ENCODE measurements around the gene C9orf153. TPM values are rescaled to one million over a fixed set of nuclear protein-coding genes. Genes with fewer than 3 reads are reported as not detected.
"Not testable (repeated sequence)": the region's sequence is repeated elsewhere in the genome, so short reads cannot be mapped to it uniquely, and the experiment has no call there.

The C9orf153 gene
- total RNA-seq, 4 donors from 2014 or later = 0.66 to 2.9 (median 1.2) TPM

- WGBS, 2 donors = 94 to 100% methylated on average over 2 of the region's 2 CpGs
- no peaks in the 10 kb centered on the region for H3K27me3 ChIP-seq
- no peak overlapping the region for H3K27ac ChIP-seq
- H3K9me3 ChIP-seq = no peaks in the 10 kb centered on the region
- no peaks in the 10 kb centered on the region for H3K4me1 ChIP-seq
- no peak for TF ChIP-seq EP300 (IDR thresholded peaks at IDR 0.05)
- no peak for TF ChIP-seq CTCF (IDR thresholded peaks at IDR 0.05)
- no peak for TF ChIP-seq POLR2A (IDR thresholded peaks at IDR 0.05)
- DNase-seq (ENCODE audit: low spot score in 2 of 2) = no peak
- peaks cover 3 to 87% (median 10%) of the 10 kb centered on the region in 3 donors for H3K36me3 ChIP-seq
- H3K4me3 ChIP-seq = no peak overlapping the region
These were observed 41.2 kb upstream of the C9orf153 start for GRCh38 chr9:86300701-86301100.

GRCh38 chr9:86298873-86299272 lies 39.4 kb upstream of the C9orf153 start:
- Histone ChIP-seq H3K9me3 (no peaks in the 10 kb centered on the region), H3K27ac (no peak overlapping the region), H3K4me3 (no peak overlapping the region), H3K4me1 (no peaks in the 10 kb centered on the region), H3K27me3 (no peaks in the 10 kb centered on the region), H3K36me3 (peaks cover 3 to 71% (median 10%) of the 10 kb centered on the region in 3 donors)
- no peak for DNase-seq (ENCODE audit: low spot score in 2 of 2)
- 89% methylated on average over 11 of the region's 11 CpGs for WGBS, 2 donors
- TF ChIP-seq CTCF (IDR thresholded peaks at IDR 0.05) (no peak), EP300 (IDR thresholded peaks at IDR 0.05) (no peak), POLR2A (IDR thresholded peaks at IDR 0.05) (no peak)

- not testable (repeated sequence) for H3K27me3 ChIP-seq; H3K9me3 ChIP-seq; H3K4me3 ChIP-seq; DNase-seq (ENCODE audit: low spot score in 2 of 2); H3K4me1 ChIP-seq
- H3K27ac ChIP-seq = peak overlapping the region in 1 of 4 donors; percentile 58
- 57 to 58% methylated on average over 6 of the region's 6 CpGs for WGBS, 2 donors
- H3K36me3 ChIP-seq = peaks cover 0 to 32% (median 0%) of the 10 kb centered on the region in 3 donors
These were observed 30.9 kb upstream of the C9orf153 start for GRCh38 chr9:86290341-86290740.

- 75 to 76% methylated on average over 6 of the region's 6 CpGs for WGBS, 2 donors
These were observed 29.2 kb upstream of the C9orf153 start for GRCh38 chr9:86288499-86289198.

GRCh38 chr9:86287013-86287412 lies 27.6 kb upstream of the C9orf153 start:
- Histone ChIP-seq H3K9me3 (no peaks in the 10 kb centered on the region), H3K36me3 (peaks cover 0 to 19% (median 0%) of the 10 kb centered on the region in 3 donors), H3K27me3 (no peaks in the 10 kb centered on the region), H3K4me1 (peaks cover 0 to 5% (median 2%) of the 10 kb centered on the region in 4 donors), H3K4me3 (no peak overlapping the region), H3K27ac (no peak overlapping the region)
- 57 to 58% methylated on average over 7 of the region's 7 CpGs for WGBS, 2 donors
- TF ChIP-seq POLR2A (IDR thresholded peaks at IDR 0.05) (no peak), CTCF (IDR thresholded peaks at IDR 0.05) (no peak), EP300 (IDR thresholded peaks at IDR 0.05) (no peak)
- no peak for DNase-seq (ENCODE audit: low spot score in 2 of 2)

More at GRCh38 chr9:86288499-86289198, 29.2 kb upstream of the C9orf153 start:
- TF ChIP-seq POLR2A (IDR thresholded peaks at IDR 0.05) (no peak), EP300 (IDR thresholded peaks at IDR 0.05) (no peak), CTCF (IDR thresholded peaks at IDR 0.05) (no peak)
- no peak for DNase-seq (ENCODE audit: low spot score in 2 of 2)
- Histone ChIP-seq H3K9me3 (no peaks in the 10 kb centered on the region), H3K4me1 (no peaks in the 10 kb centered on the region), H3K4me3 (no peak overlapping the region), H3K27me3 (no peaks in the 10 kb centered on the region), H3K27ac (no peak overlapping the region), H3K36me3 (peaks cover 0 to 28% (median 0%) of the 10 kb centered on the region in 3 donors)

All from tibial nerve (tissue), 4 donors.